Activated T-cell treated with anti-CD3 and anti-CD28 coated beads, Interleukin-2, amount 50 U/mL, for 4 hours (primary cell): ENCODE data around the gene EPHA2. TPM values are rescaled to one million over a fixed set of nuclear protein-coding genes. Genes with fewer than 3 reads are reported as not detected.

Experiments
- ATAC-seq, 2 donors: fragments of 200-7000 bp; cut with Tn5 transposase; one replicate each; pipeline ENCODE4 v1.10.0; 2021
- DNase-seq: peaks from one replicate; pipeline ENCODE4 v3.0.0-alpha.2; 2020
- H3K27me3 Mint-ChIP-seq: one replicate; pipeline ENCODE4 v1.8.0; 2021; ENCODE audit warnings: low read depth, mixed read lengths
- H3K36me3 Mint-ChIP-seq: one replicate; pipeline ENCODE4 v1.8.0; 2022; ENCODE audit warnings: mixed read lengths; ENCODE audit not compliant: insufficient read depth
- H3K4me1 Mint-ChIP-seq: one replicate; pipeline ENCODE4 v1.8.0; 2021; ENCODE audit warnings: low read depth, mixed read lengths
- H3K4me3 Mint-ChIP-seq: one replicate; pipeline ENCODE4 v1.8.0; 2021; ENCODE audit warnings: mild to moderate bottlenecking, moderate library complexity, mixed read lengths
- H3K9me3 Mint-ChIP-seq: one replicate; pipeline ENCODE4 v1.8.0; 2021; ENCODE audit warnings: mixed read lengths
- total RNA-seq, 3 donors: library from RNA; stranded (reverse); gene quantifications; one replicate each; pipeline ENCODE4 v1.2.1, GENCODE V29; 2021

The EPHA2 gene
- total RNA-seq, 3 donors from 2014 or later = 0.29 to 0.35 (median 0.33) TPM

GRCh38 chr1:16122916-16123315 lies 33.0 kb downstream of the EPHA2 start:
- peaks cover 11% of the 10 kb centered on the region for H3K4me1 Mint-ChIP-seq
- no peaks in the 10 kb centered on the region for H3K36me3 Mint-ChIP-seq
- DNase-seq (peak; percentile 27), ATAC-seq (peak; percentile 53 to 82)
- no peaks in the 10 kb centered on the region for H3K9me3 Mint-ChIP-seq
- H3K4me3 Mint-ChIP-seq = no peak overlapping the region
- H3K27me3 Mint-ChIP-seq = no peaks in the 10 kb centered on the region

GRCh38 chr1:16122350-16122881 lies 33.5 kb downstream of the EPHA2 start:
- peaks cover 12% of the 10 kb centered on the region for H3K4me1 Mint-ChIP-seq
- no peaks in the 10 kb centered on the region for H3K9me3 Mint-ChIP-seq
- DNase-seq (no peak), ATAC-seq (no peak)
- no peak overlapping the region for H3K4me3 Mint-ChIP-seq
- H3K36me3 Mint-ChIP-seq = no peaks in the 10 kb centered on the region
- no peaks in the 10 kb centered on the region for H3K27me3 Mint-ChIP-seq

- no peaks in the 10 kb centered on the region for H3K36me3 Mint-ChIP-seq
- H3K4me1 Mint-ChIP-seq = peaks cover 13% of the 10 kb centered on the region
- no peak overlapping the region for H3K4me3 Mint-ChIP-seq
- H3K9me3 Mint-ChIP-seq = no peaks in the 10 kb centered on the region
- DNase-seq (no peak), ATAC-seq (no peak)
- H3K27me3 Mint-ChIP-seq = peaks cover 3% of the 10 kb centered on the region
Observed at GRCh38 chr1:16120940-16121410, 34.9 kb downstream of the EPHA2 start.

- ATAC-seq = no peak
- Mint-ChIP-seq H3K4me3 (no peak overlapping the region), H3K9me3 (no peaks in the 10 kb centered on the region), H3K27me3 (peaks cover 3% of the 10 kb centered on the region), H3K36me3 (no peaks in the 10 kb centered on the region), H3K4me1 (peaks cover 13% of the 10 kb centered on the region)
- no peak for DNase-seq
Observed at GRCh38 chr1:16120407-16120806, 35.5 kb downstream of the EPHA2 start.

- ATAC-seq = no peak
Observed at GRCh38 chr1:16119926-16120325, 35.9 kb downstream of the EPHA2 start.

GRCh38 chr1:16119504-16119903 lies 36.4 kb downstream of the EPHA2 start:
- no peaks in the 10 kb centered on the region for H3K9me3 Mint-ChIP-seq
- no peak overlapping the region for H3K4me3 Mint-ChIP-seq
- peaks cover 3% of the 10 kb centered on the region for H3K27me3 Mint-ChIP-seq
- H3K4me1 Mint-ChIP-seq = peaks cover 13% of the 10 kb centered on the region
- no peak for DNase-seq
- H3K36me3 Mint-ChIP-seq = no peaks in the 10 kb centered on the region
- no peak for ATAC-seq

More at GRCh38 chr1:16119926-16120325, 35.9 kb downstream of the EPHA2 start:
- Mint-ChIP-seq H3K4me3 (no peak overlapping the region), H3K9me3 (no peaks in the 10 kb centered on the region), H3K36me3 (no peaks in the 10 kb centered on the region), H3K27me3 (peaks cover 3% of the 10 kb centered on the region), H3K4me1 (peaks cover 13% of the 10 kb centered on the region)
- no peak for DNase-seq

GRCh38 chr1:16118706-16119105 lies 37.2 kb downstream of the EPHA2 start:
- Mint-ChIP-seq H3K27me3 (peaks cover 3% of the 10 kb centered on the region), H3K9me3 (no peaks in the 10 kb centered on the region), H3K4me1 (peaks cover 12% of the 10 kb centered on the region), H3K36me3 (no peaks in the 10 kb centered on the region), H3K4me3 (no peak overlapping the region)
- DNase-seq (no peak), ATAC-seq (no peak)

- DNase-seq = no peak
- Mint-ChIP-seq H3K27me3 (peaks cover 3% of the 10 kb centered on the region), H3K4me1 (peaks cover 6% of the 10 kb centered on the region), H3K36me3 (no peaks in the 10 kb centered on the region), H3K4me3 (no peak overlapping the region), H3K9me3 (no peaks in the 10 kb centered on the region)
- ATAC-seq = no peak
Observed at GRCh38 chr1:16117936-16118335, 37.9 kb downstream of the EPHA2 start.

GRCh38 chr1:16117369-16117768 lies 38.5 kb downstream of the EPHA2 start:
- H3K27me3 Mint-ChIP-seq = peaks cover 3% of the 10 kb centered on the region
- H3K36me3 Mint-ChIP-seq = no peaks in the 10 kb centered on the region
- ATAC-seq = no peak
- no peaks in the 10 kb centered on the region for H3K9me3 Mint-ChIP-seq
- H3K4me1 Mint-ChIP-seq = peaks cover 2% of the 10 kb centered on the region
- H3K4me3 Mint-ChIP-seq = no peak overlapping the region
- DNase-seq = no peak

GRCh38 chr1:16116625-16117024 lies 39.2 kb downstream of the EPHA2 start:
- DNase-seq (no peak), ATAC-seq (no peak)
- Mint-ChIP-seq H3K27me3 (peaks cover 6% of the 10 kb centered on the region), H3K9me3 (no peaks in the 10 kb centered on the region), H3K36me3 (no peaks in the 10 kb centered on the region), H3K4me3 (no peak overlapping the region), H3K4me1 (peaks cover 2% of the 10 kb centered on the region)

- no peak for DNase-seq
- Mint-ChIP-seq H3K36me3 (no peaks in the 10 kb centered on the region), H3K9me3 (no peaks in the 10 kb centered on the region), H3K4me3 (no peak overlapping the region), H3K4me1 (peaks cover 2% of the 10 kb centered on the region), H3K27me3 (peaks cover 8% of the 10 kb centered on the region)
- no peak for ATAC-seq
Observed at GRCh38 chr1:16116002-16116401, 39.9 kb downstream of the EPHA2 start.

- no peaks in the 10 kb centered on the region for H3K9me3 Mint-ChIP-seq
- H3K27me3 Mint-ChIP-seq = peaks cover 9% of the 10 kb centered on the region
- H3K36me3 Mint-ChIP-seq = no peaks in the 10 kb centered on the region
- H3K4me1 Mint-ChIP-seq = peaks cover 2% of the 10 kb centered on the region
- ATAC-seq (no peak), DNase-seq (no peak)
- no peak overlapping the region for H3K4me3 Mint-ChIP-seq
Observed at GRCh38 chr1:16115468-16115983, 40.3 kb downstream of the EPHA2 start.

GRCh38 chr1:16114527-16115467 lies 41.1 kb downstream of the EPHA2 start:
- Mint-ChIP-seq H3K4me3 (no peak overlapping the region), H3K27me3 (peaks cover 16% of the 10 kb centered on the region), H3K4me1 (peaks cover 2% of the 10 kb centered on the region), H3K36me3 (no peaks in the 10 kb centered on the region), H3K9me3 (no peaks in the 10 kb centered on the region)
- no peak for ATAC-seq
- DNase-seq = no peak

GRCh38 chr1:16112596-16113555 lies 43.0 kb downstream of the EPHA2 start:
- H3K36me3 Mint-ChIP-seq = no peaks in the 10 kb centered on the region
- DNase-seq (no peak), ATAC-seq (no peak)
- no peak overlapping the region for H3K4me3 Mint-ChIP-seq
- H3K4me1 Mint-ChIP-seq = peaks cover 2% of the 10 kb centered on the region
- peaks cover 4% of the 10 kb centered on the region for H3K9me3 Mint-ChIP-seq
- peaks cover 16% of the 10 kb centered on the region for H3K27me3 Mint-ChIP-seq
